HFF-Myc (cell line): ENCODE measurements around the gene TTF1.

Source experiments
- DNase-seq: peaks from one replicate; pipeline ENCODE4 v3.0.0-alpha.2; 2011; ENCODE audit warnings: low read depth; ENCODE audit errors: extremely low read depth
- H3K4me3 ChIP-seq: replicated peaks from 2 replicates; pipeline ENCODE4 v1.5.1; 2011; ENCODE audit warnings: low read depth, mild to moderate bottlenecking, control low read depth, low read length
- CTCF ChIP-seq: IDR thresholded peaks from 2 replicates; pipeline ENCODE4 v1.5.1; 2012; ENCODE audit warnings: mild to moderate bottlenecking, low read depth, low read length, control low read depth; ENCODE audit errors: missing control alignments

TTF1 gene

GRCh38 chr9:132415181-132415580, 8.5 kb upstream of the TTF1 start:
- DNase-seq, result no peak
- TF ChIP-seq CTCF, result no peak
- no peak overlapping the region for H3K4me3 ChIP-seq

- no peak overlapping the region for H3K4me3 ChIP-seq
- no peak for DNase-seq
Observed at GRCh38 chr9:132414731-132415130, 8.1 kb upstream of the TTF1 start.

GRCh38 chr9:132413926-132414325, 7.3 kb upstream of the TTF1 start:
- DNase-seq, result no peak
- H3K4me3 ChIP-seq, result no peak overlapping the region
- no peak for TF ChIP-seq CTCF

More at GRCh38 chr9:132414731-132415130, 8.1 kb upstream of the TTF1 start:
- TF ChIP-seq CTCF, result no peak

- peak; percentile 64 for TF ChIP-seq CTCF
- no peak for DNase-seq
Observed at GRCh38 chr9:132412089-132412488, 5.4 kb upstream of the TTF1 start.

GRCh38 chr9:132411091-132411508, 4.5 kb upstream of the TTF1 start:
- DNase-seq, result no peak
- peak; percentile 55 for TF ChIP-seq CTCF
- no peak overlapping the region for H3K4me3 ChIP-seq

More at GRCh38 chr9:132412089-132412488, 5.4 kb upstream of the TTF1 start:
- H3K4me3 ChIP-seq, result no peak overlapping the region

GRCh38 chr9:132410642-132411041, 4.0 kb upstream of the TTF1 start:
- TF ChIP-seq CTCF, result no peak
- DNase-seq, result no peak
- H3K4me3 ChIP-seq, result peak overlapping the region; percentile 36

GRCh38 chr9:132409828-132410528, 3.3 kb upstream of the TTF1 start, which contains the start of gene CFAP77:
Gene CFAP77, plus strand, starts transcription at chr9:132410211. Its CDS starts 61 bp downstream, at chr9:132410272.
- DNase-seq, result no peak
- H3K4me3 ChIP-seq, result peak within 1 kb of the TSS; percentile 36
- no peak for TF ChIP-seq CTCF
